AG04449 (cell line): ENCODE results near the gene PBX1.
A peak's percentile ranks its signal among the peaks of the same experiment; 100 is the strongest.

Experiments used
- CTCF ChIA-PET: fragments of 350-600 bp; formaldehyde crosslinking; extraction: SDS; loops from one replicate; lab custom pipeline; 2021; ENCODE audit warnings: antibody characterized with exemption; lab: Yijun Ruan, JAX
- POLR2A ChIA-PET: fragments of 400-600, 350-600 bp; formaldehyde crosslinking; extraction: SDS; loops from one replicate; lab custom pipeline; 2020; ENCODE audit warnings: antibody characterized with exemption, inconsistent platforms; lab: Yijun Ruan, JAX
- DNase-seq: peaks from one replicate; pipeline ENCODE4 v3.0.0-alpha.2; 2010; ENCODE audit warnings: low read depth, low spot score
- H3K4me3 ChIP-seq: 2 replicates; pipeline ENCODE4 v1.5.1; 2011; ENCODE audit warnings: low read depth, mild to moderate bottlenecking, control low read depth, low read length
- CTCF ChIP-seq: IDR thresholded peaks from one replicate; pipeline ENCODE4 v1.5.1; 2011; ENCODE audit warnings: mild to moderate bottlenecking, moderate library complexity, low read length, control low read depth, inconsistent platforms; ENCODE audit not compliant: insufficient read depth; ENCODE audit errors: missing control alignments

The PBX1 gene

GRCh38 chr1:164771619-164772361, 212.8 kb downstream of the PBX1 start:
- ChIA-PET POLR2A (interaction anchor here (1.2 kb wide), 1 partner anchor 14 kb away, joined by 3 read pairs; no protein-coding TSS in a partner anchor), CTCF (interaction anchor here (0.8 to 3.1 kb wide), 2 partner anchors 11 to 16 kb away, joined by 5 to 14 read pairs; no protein-coding TSS in a partner anchor)
- DNase-seq: no peak
- no peak for TF ChIP-seq CTCF
- H3K4me3 ChIP-seq: no peak overlapping the region

GRCh38 chr1:164772635-164773034, 213.7 kb downstream of the PBX1 start:
- no peak for TF ChIP-seq CTCF
- peak; percentile 73 for DNase-seq
- CTCF ChIA-PET: interaction anchor here (1.8 to 7.5 kb wide), 2 partner anchors 15 to 262 kb away, joined by 5 to 57 read pairs; no protein-coding TSS in a partner anchor
- POLR2A ChIA-PET: no interaction called here
- H3K4me3 ChIP-seq: no peak overlapping the region

DNA sequence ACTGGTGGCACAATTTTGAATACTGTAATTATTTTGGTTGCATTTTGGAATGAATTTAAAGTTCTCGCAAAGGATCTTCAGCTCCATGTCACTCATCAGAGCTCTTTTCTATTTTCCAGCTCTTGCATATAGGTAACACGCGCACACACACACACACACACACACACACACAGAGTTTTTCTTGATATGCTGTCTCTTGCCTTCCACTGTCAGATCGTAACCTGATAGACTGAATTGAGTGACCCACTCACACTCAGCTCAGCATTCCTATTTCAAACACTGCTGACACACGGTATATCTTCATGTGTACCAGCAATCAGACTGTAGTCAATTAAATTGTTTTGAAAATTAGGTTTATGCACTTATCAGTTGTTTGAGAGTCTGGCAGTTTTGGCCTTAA, 214.1 kb downstream of the PBX1 start:
- H3K4me3 ChIP-seq: no peak overlapping the region
- CTCF ChIA-PET: interaction anchor here (1.5 to 7.5 kb wide), 3 partner anchors 9 to 262 kb away, joined by 5 to 57 read pairs (median 6); no protein-coding TSS in a partner anchor
- no peak for DNase-seq
- no peak for TF ChIP-seq CTCF
- POLR2A ChIA-PET: no interaction called here

GRCh38 chr1:164774413-164774812, 215.4 kb downstream of the PBX1 start:
- no peak overlapping the region for H3K4me3 ChIP-seq
- POLR2A ChIA-PET: no interaction called here
- TF ChIP-seq CTCF: no peak
- CTCF ChIA-PET: interaction anchor here (1.5 to 7.5 kb wide), 3 partner anchors 10 to 263 kb away, joined by 5 to 57 read pairs (median 6); no protein-coding TSS in a partner anchor
- DNase-seq: no peak

DNA sequence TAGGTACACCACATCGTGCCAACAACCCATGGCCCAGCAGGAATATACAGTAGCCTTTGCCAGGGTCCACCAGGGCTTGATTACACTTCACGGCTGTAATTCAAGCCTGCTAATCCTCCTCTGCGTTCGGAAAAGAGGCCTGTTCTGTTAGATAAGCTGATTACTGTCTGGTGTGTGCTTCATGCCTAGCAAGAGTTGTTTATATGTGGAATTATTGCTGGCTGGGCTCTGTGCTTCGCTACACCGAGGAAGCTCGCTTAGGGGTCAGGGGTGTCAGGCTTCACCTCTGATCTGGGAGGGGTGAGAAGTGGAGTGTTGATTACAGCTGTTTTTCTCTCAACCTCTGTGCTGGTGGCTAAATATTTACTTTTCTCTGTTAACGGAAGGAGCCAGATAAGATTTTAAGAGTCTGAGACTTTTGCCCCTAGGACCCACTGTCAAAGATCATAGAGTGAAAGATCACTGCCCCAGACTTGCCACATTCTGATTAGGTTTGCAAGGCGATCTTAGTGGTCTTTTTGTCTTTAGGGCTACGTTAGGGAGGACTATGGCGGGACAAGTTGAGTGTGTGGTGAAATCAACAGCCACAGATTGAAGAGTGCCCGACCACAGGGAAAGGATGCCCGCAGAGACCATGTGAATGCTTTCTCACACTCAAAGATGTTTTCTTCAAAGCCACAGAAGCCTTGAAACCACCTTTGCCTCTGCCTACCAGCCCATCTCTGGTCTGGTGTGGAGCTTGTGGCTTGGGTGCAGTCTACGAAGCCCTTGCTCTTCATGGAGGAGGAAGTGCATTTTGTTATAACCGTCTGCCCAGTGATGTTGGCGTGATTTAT, 216.1 kb downstream of the PBX1 start:
- ChIA-PET CTCF (interaction anchor here (1.2 to 7.5 kb wide), 3 partner anchors 10 to 13 kb away, joined by 3 to 57 read pairs (median 6); no protein-coding TSS in a partner anchor), POLR2A (no interaction called here)
- H3K4me3 ChIP-seq: no peak overlapping the region
- TF ChIP-seq CTCF: no peak
- DNase-seq: no peak

- ChIA-PET CTCF (interaction anchor here (7.5 kb wide), 1 partner anchor 10 kb away, joined by 57 read pairs; no protein-coding TSS in a partner anchor), POLR2A (no interaction called here)
- no peak for DNase-seq
- TF ChIP-seq CTCF: no peak
- H3K4me3 ChIP-seq: no peak overlapping the region
Observed at GRCh38 chr1:164777518-164777917, 218.5 kb downstream of the PBX1 start.
